Inflammatory macrophage (primary cell): ENCODE measurements around the gene SCNN1G.
"Not testable (repeated sequence)": the region's sequence is repeated elsewhere in the genome, so short reads cannot be mapped to it uniquely, and the experiment has no call there.

Experiments
- DNase-seq, 2 donors: peaks; one replicate each; pipeline ENCODE4 v3.0.0-alpha.2; 2020 to 2022

The SCNN1G gene

DNA sequence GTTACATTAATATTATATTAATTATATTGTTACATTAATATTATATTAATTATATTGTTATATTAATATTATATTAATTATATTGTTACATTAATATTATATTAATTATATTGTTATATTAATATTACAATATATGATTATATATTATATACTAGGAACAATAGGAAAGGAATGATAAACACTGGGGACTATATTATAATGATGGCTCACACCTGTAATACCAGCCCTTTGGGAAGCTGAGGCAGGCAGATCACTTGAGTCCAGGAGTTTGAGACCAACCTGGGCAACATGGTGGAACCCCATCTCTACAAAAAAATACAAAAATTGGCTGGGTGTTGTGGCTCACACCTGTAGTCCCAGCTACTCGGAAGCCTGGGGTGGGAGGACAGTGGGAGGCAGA, 71.1 kb downstream of the SCNN1G start:
- not testable (repeated sequence) for DNase-seq

DNA sequence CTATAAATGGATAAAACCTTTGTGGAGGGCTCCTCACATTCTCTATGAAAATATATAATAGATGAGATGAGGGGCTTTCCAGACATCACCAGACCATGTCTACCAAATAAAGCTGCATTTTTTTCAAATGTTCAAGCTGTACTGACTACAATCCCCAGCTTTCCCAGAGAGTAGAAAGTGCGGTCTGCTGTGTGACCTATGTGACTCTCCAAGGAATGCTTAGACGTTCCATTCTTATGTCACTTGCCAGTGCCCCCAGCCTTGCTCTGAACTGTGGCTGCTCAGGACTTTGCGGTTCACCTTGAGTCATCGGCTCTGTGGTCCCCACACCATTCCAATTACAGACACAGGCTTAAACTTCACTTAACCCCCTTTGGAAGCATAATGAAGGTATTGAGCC, 71.8 kb downstream of the SCNN1G start:
- DNase-seq, result no peak

DNA sequence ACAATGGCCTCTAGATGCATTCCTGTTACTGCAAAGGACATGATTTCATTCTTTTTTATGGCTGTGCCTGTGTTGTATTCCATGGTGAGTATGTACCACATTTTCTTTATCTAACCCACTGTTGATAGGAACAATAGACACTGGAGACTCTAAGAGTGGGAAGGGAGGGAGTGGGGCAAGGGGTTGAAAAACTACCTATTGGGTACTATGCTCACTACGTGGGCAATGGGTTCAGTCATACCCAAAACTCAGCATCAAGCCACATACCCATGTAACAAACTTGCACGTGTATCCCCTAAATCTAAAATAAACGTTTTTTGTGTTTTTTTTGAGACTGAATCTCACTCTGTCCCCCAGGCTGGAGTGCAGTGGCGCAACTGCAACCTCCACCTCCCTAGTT, 72.5 kb downstream of the SCNN1G start:
- no peak for DNase-seq

DNA sequence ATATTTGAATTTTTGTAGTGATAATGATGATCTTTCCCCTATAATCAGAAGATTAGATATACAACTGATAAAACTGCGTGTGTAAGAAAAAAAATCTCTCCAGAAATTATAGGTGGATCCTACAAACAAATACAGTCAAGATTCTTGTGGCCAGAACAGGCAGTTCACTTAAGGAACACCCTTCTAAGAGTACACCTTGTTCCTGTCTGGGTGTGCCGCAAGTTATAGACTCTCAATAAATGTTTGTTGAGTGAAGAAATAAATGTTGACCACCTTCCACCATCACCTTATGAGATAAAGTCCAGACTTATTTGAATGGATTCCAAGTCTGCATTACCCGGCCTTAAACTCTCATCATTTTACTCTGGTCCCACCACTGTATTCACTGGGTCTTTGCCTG, 73.9 kb downstream of the SCNN1G start:
- DNase-seq, result no peak

DNA sequence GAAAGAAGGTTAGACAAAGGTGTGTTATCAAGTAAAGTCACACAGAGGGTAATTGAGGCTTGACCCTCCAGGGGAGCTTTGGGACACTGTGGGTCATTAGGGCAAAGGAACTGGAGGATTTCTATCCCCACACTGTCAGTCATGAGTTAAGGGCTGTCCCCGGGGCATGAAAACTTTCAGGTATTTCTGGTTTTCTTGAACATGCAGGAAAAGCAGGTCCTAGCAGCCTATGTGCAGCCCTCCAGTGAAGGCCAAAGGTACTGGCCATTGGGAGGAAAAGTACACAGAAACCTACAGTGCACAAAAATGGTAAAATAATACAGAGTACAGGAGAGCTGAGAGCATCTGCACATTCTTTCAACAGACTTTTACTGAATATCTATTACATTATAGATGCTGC, 75.1 kb downstream of the SCNN1G start:
- no peak for DNase-seq

DNA sequence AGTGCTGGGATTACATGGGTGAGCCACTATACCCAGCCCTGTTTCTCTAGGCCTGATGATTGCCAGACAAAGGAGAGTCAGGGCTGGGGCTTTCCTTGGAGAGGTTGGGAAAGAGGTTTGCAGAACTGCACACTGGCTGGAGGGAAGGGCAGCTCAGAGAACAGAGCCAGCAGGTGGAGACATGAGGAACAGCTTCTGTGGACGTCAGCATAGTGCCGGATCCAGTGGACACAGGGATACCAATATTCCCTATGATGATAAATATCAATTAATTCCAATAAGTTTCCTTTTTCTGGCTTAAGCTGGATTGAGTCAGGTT, 76.3 kb downstream of the SCNN1G start:
- no peak for DNase-seq
